Measurements from ENCODE around the gene PLCB1. TPM values are rescaled to one million over a fixed set of nuclear protein-coding genes. Genes with fewer than 3 reads are reported as not detected.

Gene PLCB1
- total and polyA plus RNA-seq, 2 of the 4 experiments (the other 2 are of a cell fraction): 5.6 to 16.1 TPM

- 0 out of 2 replicates have a peak overlapping the region, but pooled peaks have one; percentile 36 for H3K23ac ChIP-seq (ENCODE audit: low read depth, low read length)
- no peaks in the 10 kb centered on the region for H4K20me1 ChIP-seq (ENCODE audit: insufficient read depth, low read length)
- no peak overlapping the region for H2AK9ac ChIP-seq (replicated peaks; ENCODE audit: low read depth, low read length, poor library complexity)
- ATAC-seq (ENCODE audit: low read depth) (no peak), DNase-seq (no peak)
- H3K27me3 ChIP-seq (ENCODE audit: control insufficient read depth, insufficient read depth, low read length): no peaks in the 10 kb centered on the region
- no peak overlapping the region for H2BK20ac ChIP-seq (ENCODE audit: low read depth, low read length)
- in situ Hi-C loops (cut with MboI; ENCODE audit: low sequenced_read_pairs): no loop called here
- BruUV-seq (replicated peaks): no TSS peak
- 0 out of 2 replicates have a peak overlapping the region, but pooled peaks have one; percentile 52 for H3K18ac ChIP-seq (ENCODE audit: low read depth, low read length)
- no peak overlapping the region for H3K4me3 ChIP-seq (ENCODE audit: insufficient read depth, low read depth, low read length)
- no peaks in the 10 kb centered on the region for H3K36me3 ChIP-seq (ENCODE audit: control insufficient read depth, insufficient read depth, low read length)
- no peak overlapping the region for H2BK5ac ChIP-seq (ENCODE audit: low read depth, low read length, poor library complexity, severe bottlenecking)
- H4K8ac ChIP-seq (ENCODE audit: low read depth in 2 of 2, low read length in 2 of 2): no peak overlapping the region
- H2AK5ac ChIP-seq (ENCODE audit: low read depth, low read length): no peak overlapping the region
- no peaks in the 10 kb centered on the region for H3K79me1 ChIP-seq (ENCODE audit: low read depth in 1 of 2, low read length in 2 of 2)
- H2BK120ac ChIP-seq (ENCODE audit: low read depth, low read length): no peak overlapping the region
- ChIA-PET CTCF (no interaction called here), POLR2A (ENCODE audit: unreplicated experiment) (no interaction called here)
- no peak overlapping the region for H3K4ac ChIP-seq (ENCODE audit: low read depth, low read length)
- no peaks in the 10 kb centered on the region; the same call in 1 of the 2 replicates for H3K9me1 ChIP-seq (ENCODE audit: insufficient read depth, low read length)
- intact Hi-C loops (cut with micrococcal nuclease): no loop called here
- no peak overlapping the region for H3K56ac ChIP-seq (ENCODE audit: extremely low read depth, insufficient read depth, low read length)
- H4K91ac ChIP-seq (ENCODE audit: insufficient read depth, low read depth, low read length): no peak overlapping the region
- no peak overlapping the region for H3K14ac ChIP-seq (replicated peaks; ENCODE audit: low read depth, low read length)
- H3K4me2 ChIP-seq (ENCODE audit: low read depth, low read length): no peak overlapping the region
- dilution Hi-C loops (cut with HindIII; ENCODE audit: low sequenced_read_pairs, unreplicated experiment): no loop called here
- no peak overlapping the region for H3K9ac ChIP-seq (ENCODE audit: low read depth, low read length)
- H3K27ac ChIP-seq (ENCODE audit: insufficient read depth, low read length): no peak overlapping the region
- H3K4me1 ChIP-seq (ENCODE audit: control insufficient read depth, insufficient read depth, low read length): no peaks in the 10 kb centered on the region
- no peak overlapping the region for H4K5ac ChIP-seq (ENCODE audit: low read depth, low read length)
- no peak overlapping the region for H2BK15ac ChIP-seq (ENCODE audit: low read depth, low read length)
- no peaks in the 10 kb centered on the region for H3K9me3 ChIP-seq (ENCODE audit: control insufficient read depth, insufficient read depth, low read length)
- TF ChIP-seq BHLHE40 (IDR thresholded peaks at IDR 0.05; ENCODE audit: low read depth, low read length): no peak
- no peak for TF ChIP-seq CEBPB (IDR thresholded peaks at IDR 0.05; ENCODE audit: low read depth, low read length)
- TF ChIP-seq NFE2L2 (IDR thresholded peaks at IDR 0.05; ENCODE audit: low read depth, low read length): no peak
- no peak for TF ChIP-seq MAFK (IDR thresholded peaks at IDR 0.05; ENCODE audit: low read depth, low read length)
- TF ChIP-seq CHD1 (IDR thresholded peaks at IDR 0.05; ENCODE audit: low read depth, low read length): no peak
- TF ChIP-seq ELK1 (IDR thresholded peaks at IDR 0.05; ENCODE audit: borderline replicate concordance, low read depth, low read length): no peak
- no peak for TF ChIP-seq FOS (IDR thresholded peaks at IDR 0.05; ENCODE audit: low read depth, low read length)
- no peak for TF ChIP-seq RFX5 (IDR thresholded peaks at IDR 0.05; ENCODE audit: low read depth, low read length)
- no peak for TF ChIP-seq USF2 (IDR thresholded peaks at IDR 0.05; ENCODE audit: low read depth, low read length)
- no peak for TF ChIP-seq MXI1 (IDR thresholded peaks at IDR 0.05; ENCODE audit: borderline replicate concordance, low read depth, low read length)
- TF ChIP-seq SMC3 (IDR thresholded peaks at IDR 0.05; ENCODE audit: low read depth, low read length): no peak
- no peak for TF ChIP-seq RCOR1 (IDR thresholded peaks at IDR 0.05; ENCODE audit: insufficient replicate concordance, low read length)
- TF ChIP-seq RAD21 (IDR thresholded peaks at IDR 0.05; ENCODE audit: low read length): no peak
- TF ChIP-seq POLR2A (IDR thresholded peaks at IDR 0.05; ENCODE audit: low read depth, low read length): no peak
- TF ChIP-seq MAZ (IDR thresholded peaks at IDR 0.05; ENCODE audit: borderline replicate concordance, low read depth, low read length): no peak
- no peak for TF ChIP-seq CTCF (conservative IDR thresholded peaks at IDR 0.05; ENCODE audit: low read depth, low read length)
- H2AFZ ChIP-seq (replicated peaks; ENCODE audit: low read length, poor library complexity): no peak overlapping the region
Observed at GRCh38 chr20:8876366-8876765, 744.3 kb downstream of the PLCB1 start.
